ENCODE measurements around the gene SYN1. TPM values are rescaled to one million over a fixed set of nuclear protein-coding genes. Genes with fewer than 3 reads are reported as not detected.
"Not testable (repeated sequence)": the region's sequence is repeated elsewhere in the genome, so short reads cannot be mapped to it uniquely, and the experiment has no call there.

Gene SYN1
- total RNA-seq, 4 donors from 2014 or later: 0.16 to 0.41 (median 0.39) TPM

DNA sequence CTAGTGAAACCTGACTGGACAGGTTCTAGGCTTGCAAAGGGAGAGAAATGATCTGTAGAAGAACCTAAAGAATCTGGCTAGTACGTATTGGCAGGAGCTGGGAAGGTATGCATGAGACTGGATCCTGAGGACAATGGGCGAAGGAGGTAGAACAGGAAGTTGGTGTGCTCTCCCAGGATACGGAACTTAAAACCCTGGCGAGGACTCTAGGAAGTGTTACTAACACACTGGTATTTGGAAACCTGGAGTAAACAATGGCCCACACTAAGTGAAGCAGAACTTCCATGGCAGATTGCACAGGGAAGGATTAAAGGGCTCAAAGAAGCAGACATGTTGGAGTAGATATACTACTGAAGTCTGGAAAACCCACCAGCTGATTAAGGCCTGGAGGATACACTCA is 9.1 kb downstream of the SYN1 start:
- TF ChIP-seq POLR2A (IDR thresholded peaks at IDR 0.05) (no peak), EP300 (IDR thresholded peaks at IDR 0.05; ENCODE audit: low read depth) (no peak), POLR2AphosphoS5 (IDR thresholded peaks at IDR 0.05) (no peak)
- TF ChIP-seq, protein P1, sequence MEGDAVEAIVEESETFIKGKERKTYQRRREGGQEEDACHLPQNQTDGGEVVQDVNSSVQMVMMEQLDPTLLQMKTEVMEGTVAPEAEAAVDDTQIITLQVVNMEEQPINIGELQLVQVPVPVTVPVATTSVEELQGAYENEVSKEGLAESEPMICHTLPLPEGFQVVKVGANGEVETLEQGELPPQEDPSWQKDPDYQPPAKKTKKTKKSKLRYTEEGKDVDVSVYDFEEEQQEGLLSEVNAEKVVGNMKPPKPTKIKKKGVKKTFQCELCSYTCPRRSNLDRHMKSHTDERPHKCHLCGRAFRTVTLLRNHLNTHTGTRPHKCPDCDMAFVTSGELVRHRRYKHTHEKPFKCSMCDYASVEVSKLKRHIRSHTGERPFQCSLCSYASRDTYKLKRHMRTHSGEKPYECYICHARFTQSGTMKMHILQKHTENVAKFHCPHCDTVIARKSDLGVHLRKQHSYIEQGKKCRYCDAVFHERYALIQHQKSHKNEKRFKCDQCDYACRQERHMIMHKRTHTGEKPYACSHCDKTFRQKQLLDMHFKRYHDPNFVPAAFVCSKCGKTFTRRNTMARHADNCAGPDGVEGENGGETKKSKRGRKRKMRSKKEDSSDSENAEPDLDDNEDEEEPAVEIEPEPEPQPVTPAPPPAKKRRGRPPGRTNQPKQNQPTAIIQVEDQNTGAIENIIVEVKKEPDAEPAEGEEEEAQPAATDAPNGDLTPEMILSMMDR (IDR thresholded peaks at IDR 0.05): no peak
- DNase-seq: no peak
- no peaks in the 10 kb centered on the region for H3K9me3 ChIP-seq
- 81 to 83% methylated on average over 3 to 4 of the region's 4 CpGs for WGBS, 2 donors (ENCODE audit: low coverage in 1 of 2)
- H3K27me3 ChIP-seq: no peaks in the 10 kb centered on the region
- no peaks in the 10 kb centered on the region for H3K36me3 ChIP-seq
- no peak overlapping the region for H3K27ac ChIP-seq
- no peak overlapping the region for H3K4me3 ChIP-seq
- no peaks in the 10 kb centered on the region for H3K4me1 ChIP-seq
- in situ Hi-C loops (cut with MboI; ENCODE audit: low pct_ligation_motif_present in 1 of 4, low pct_unique_long_range_greater_than_20kb in 1 of 4, low sequenced_read_pairs in 3 of 4): no loop called here
- intact Hi-C loops (cut with DNase I; ENCODE audit: low total_unique reads): no loop called here

DNA sequence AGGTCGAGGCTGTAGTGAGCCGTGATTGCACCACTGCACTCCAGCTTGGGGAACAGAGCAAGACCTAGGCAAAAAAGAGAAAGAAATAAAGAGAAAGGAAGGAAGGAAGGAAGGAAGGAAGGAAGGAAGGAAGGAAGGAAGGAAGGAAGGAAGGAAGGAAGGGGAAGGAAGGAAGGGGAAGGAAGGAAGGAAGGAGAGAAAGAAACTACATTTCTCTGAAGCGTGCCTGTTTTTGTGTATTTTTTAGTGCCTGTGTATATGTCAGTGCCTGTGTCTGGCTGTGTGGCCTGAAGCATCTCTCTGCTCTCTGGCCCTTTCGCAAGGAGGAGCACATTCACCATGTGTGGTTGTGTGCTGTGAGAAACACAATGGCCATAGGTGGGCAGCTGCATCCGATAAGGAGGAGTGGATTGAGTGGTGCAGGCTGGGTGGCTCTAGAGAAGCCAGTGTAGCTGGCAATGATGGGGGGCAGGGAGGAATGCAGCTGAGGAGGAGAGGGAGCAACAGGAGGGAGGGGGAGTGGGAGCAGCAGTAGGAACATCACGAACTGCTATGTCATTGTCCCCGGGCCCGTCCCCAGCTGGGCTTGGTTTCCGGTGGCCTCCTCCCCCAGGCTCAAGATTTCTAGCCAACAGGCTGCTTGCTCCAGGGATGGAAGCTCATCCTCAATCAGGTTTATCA is 11.4 kb downstream of the SYN1 start:
- H3K4me3 ChIP-seq: no peak overlapping the region
- no peaks in the 10 kb centered on the region for H3K27me3 ChIP-seq
- WGBS, 2 donors (ENCODE audit: low coverage in 1 of 2): 68% methylated on average over 9 of the region's 9 CpGs; no CpG with 5 or more reads in 1 of the 2 donors
- no peaks in the 10 kb centered on the region for H3K4me1 ChIP-seq
- no peaks in the 10 kb centered on the region for H3K36me3 ChIP-seq
- in situ Hi-C loops (cut with MboI; ENCODE audit: low pct_ligation_motif_present in 1 of 4, low pct_unique_long_range_greater_than_20kb in 1 of 4, low sequenced_read_pairs in 3 of 4): no loop called here
- intact Hi-C loops (cut with DNase I; ENCODE audit: low total_unique reads): no loop called here
- DNase-seq: no peak
- no peaks in the 10 kb centered on the region for H3K9me3 ChIP-seq
- H3K27ac ChIP-seq: no peak overlapping the region
- TF ChIP-seq, protein P1 (IDR thresholded peaks at IDR 0.05): no peak
- TF ChIP-seq EP300 (IDR thresholded peaks at IDR 0.05; ENCODE audit: low read depth): no peak
- TF ChIP-seq POLR2AphosphoS5 (IDR thresholded peaks at IDR 0.05): no peak

DNA sequence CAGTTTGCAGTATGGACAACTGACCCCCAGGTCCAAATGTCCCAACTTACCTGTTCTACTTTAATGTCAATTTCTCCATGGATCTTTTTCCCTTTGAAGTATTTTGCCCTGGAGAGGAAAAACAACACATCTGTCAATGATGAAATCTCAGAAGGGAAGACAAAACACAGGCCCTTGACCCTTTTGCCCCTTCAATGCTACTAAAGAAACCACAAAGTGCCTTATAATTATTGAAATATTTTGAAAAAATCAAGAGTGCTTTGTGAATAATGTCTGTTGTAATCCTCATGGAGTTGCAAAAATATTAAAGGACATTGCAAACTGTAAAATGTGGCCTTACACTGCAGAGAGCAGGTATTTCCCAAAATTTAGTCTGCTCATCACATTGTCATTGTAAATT is 12.6 kb downstream of the SYN1 start:
- Histone ChIP-seq H3K27ac (no peak overlapping the region), H3K9me3 (no peaks in the 10 kb centered on the region), H3K4me1 (no peaks in the 10 kb centered on the region), H3K36me3 (no peaks in the 10 kb centered on the region), H3K4me3 (no peak overlapping the region), H3K27me3 (no peaks in the 10 kb centered on the region)
- DNase-seq: no peak
- TF ChIP-seq POLR2AphosphoS5 (IDR thresholded peaks at IDR 0.05) (no peak), EP300 (IDR thresholded peaks at IDR 0.05; ENCODE audit: low read depth) (no peak), POLR2A (IDR thresholded peaks at IDR 0.05) (no peak)
- TF ChIP-seq, protein P1 (IDR thresholded peaks at IDR 0.05): no peak
- intact Hi-C loops (cut with DNase I; ENCODE audit: low total_unique reads) (no loop called here), in situ Hi-C loops (cut with MboI; ENCODE audit: low pct_ligation_motif_present in 1 of 4, low pct_unique_long_range_greater_than_20kb in 1 of 4, low sequenced_read_pairs in 3 of 4) (no loop called here)

DNA sequence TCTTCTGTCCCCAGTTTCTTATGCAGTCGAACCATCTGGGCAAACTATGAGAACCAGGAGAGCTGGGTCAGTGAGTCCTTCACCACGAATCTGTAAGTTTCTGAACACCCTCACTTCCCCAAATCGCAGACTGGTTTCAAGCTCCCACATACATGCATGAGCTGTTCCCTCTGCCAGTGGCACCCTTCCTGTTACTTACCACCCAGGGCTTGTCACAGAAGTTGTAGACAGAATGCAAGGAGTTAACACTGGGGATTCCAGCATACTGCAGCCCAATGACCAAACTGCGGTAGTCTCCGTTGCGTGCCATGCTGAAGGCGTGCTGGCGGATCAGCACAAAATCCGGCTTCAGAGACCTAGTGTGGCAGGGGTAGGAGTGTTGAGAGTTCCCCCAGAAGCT is 14.6 kb downstream of the SYN1 start:
- Histone ChIP-seq H3K4me1 (no peaks in the 10 kb centered on the region), H3K4me3 (no peak overlapping the region), H3K36me3 (no peaks in the 10 kb centered on the region), H3K9me3 (no peaks in the 10 kb centered on the region), H3K27me3 (no peaks in the 10 kb centered on the region), H3K27ac (no peak overlapping the region)
- TF ChIP-seq EP300 (IDR thresholded peaks at IDR 0.05; ENCODE audit: low read depth) (no peak), POLR2A (IDR thresholded peaks at IDR 0.05) (no peak), POLR2AphosphoS5 (IDR thresholded peaks at IDR 0.05) (no peak)
- TF ChIP-seq, protein P1 (IDR thresholded peaks at IDR 0.05): no peak
- no peak for DNase-seq
- 78% methylated on average over 9 of the region's 9 CpGs; no CpG with 5 or more reads in 1 of the 2 donors for WGBS, 2 donors (ENCODE audit: low coverage in 1 of 2)
- in situ Hi-C loops (cut with MboI; ENCODE audit: low pct_ligation_motif_present in 1 of 4, low pct_unique_long_range_greater_than_20kb in 1 of 4, low sequenced_read_pairs in 3 of 4): no loop called here
- intact Hi-C loops (cut with DNase I; ENCODE audit: low total_unique reads): no loop called here

DNA sequence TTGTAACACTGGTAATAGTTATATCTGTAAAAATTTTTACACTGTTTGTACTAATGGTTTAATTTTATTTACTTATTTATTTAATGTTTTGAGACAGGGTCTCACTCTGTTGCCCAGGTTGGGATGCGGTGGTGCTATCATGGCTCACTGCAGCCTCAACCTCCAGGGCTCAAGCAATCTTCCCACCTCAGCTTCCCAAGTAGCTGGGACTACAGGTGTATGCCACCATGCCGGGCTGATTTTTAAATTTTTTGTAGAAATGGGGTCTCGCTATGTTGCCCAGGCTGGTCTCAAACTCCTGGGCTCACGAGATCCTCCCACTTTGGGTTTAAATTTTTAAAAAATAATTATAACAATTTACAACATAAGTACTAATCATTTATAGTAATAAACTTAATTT is 16.5 kb downstream of the SYN1 start:
- intact Hi-C loops (cut with DNase I; ENCODE audit: low total_unique reads); in situ Hi-C loops (cut with MboI; ENCODE audit: low pct_ligation_motif_present in 1 of 4, low pct_unique_long_range_greater_than_20kb in 1 of 4, low sequenced_read_pairs in 3 of 4): not testable (repeated sequence)
- WGBS, 2 donors (ENCODE audit: low coverage in 1 of 2): 93% methylated on average over 4 of the region's 4 CpGs; no CpG with 5 or more reads in 1 of the 2 donors

More for the DNA sequence above, 16.5 kb downstream of the SYN1 start:
- H3K36me3 ChIP-seq, H3K4me3 ChIP-seq, H3K27ac ChIP-seq, H3K9me3 ChIP-seq, DNase-seq, H3K27me3 ChIP-seq, H3K4me1 ChIP-seq: not testable (repeated sequence)
